ENCODE results near the gene DDX20. TPM values are rescaled to one million over a fixed set of nuclear protein-coding genes. Genes with fewer than 3 reads are reported as not detected.

Gene DDX20
- total RNA-seq, 3 donors from 2014 or later (not counting 1 experiment from before 2014, with no cell fraction given): 17.5 to 21.8 (median 17.7) TPM

DNA sequence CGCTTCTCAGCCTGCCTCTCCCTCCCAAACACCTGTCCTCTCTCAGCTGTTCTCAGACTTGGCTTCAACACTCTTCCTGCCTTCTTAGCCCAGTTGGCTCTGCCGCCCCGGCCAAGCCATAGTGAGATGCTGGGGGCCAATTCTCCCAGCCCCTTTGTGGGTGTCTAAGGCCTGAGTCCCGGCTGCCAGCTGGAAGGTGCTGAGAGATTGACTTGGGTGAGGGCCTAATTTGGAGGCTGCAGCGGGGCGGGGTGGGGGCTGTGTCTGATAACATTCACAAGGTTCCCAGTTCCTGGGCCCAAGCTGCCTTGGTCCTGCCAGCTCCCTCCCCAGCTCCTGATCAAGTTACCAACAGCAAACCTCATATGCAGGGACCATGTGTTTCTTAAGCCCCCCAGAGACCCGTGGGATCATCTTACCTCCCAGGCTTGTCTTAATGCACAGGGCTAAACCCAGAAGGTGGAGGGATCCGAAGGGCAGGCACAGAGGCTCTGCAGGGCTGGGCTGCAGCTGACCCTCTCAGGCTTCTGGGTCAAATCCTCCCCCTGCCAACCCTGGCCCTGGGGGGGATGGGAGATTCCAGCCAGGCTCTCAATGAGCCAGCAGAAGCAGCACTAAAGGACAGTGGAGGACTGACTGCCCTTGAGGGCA is 26.3 kb upstream of the DDX20 start:
- DNase-seq (no peak), ATAC-seq (no peak)
- H3K9me3 ChIP-seq (ENCODE audit: control insufficient read depth, insufficient read depth, low read length): no peaks in the 10 kb centered on the region
- TF ChIP-seq, protein P1, sequence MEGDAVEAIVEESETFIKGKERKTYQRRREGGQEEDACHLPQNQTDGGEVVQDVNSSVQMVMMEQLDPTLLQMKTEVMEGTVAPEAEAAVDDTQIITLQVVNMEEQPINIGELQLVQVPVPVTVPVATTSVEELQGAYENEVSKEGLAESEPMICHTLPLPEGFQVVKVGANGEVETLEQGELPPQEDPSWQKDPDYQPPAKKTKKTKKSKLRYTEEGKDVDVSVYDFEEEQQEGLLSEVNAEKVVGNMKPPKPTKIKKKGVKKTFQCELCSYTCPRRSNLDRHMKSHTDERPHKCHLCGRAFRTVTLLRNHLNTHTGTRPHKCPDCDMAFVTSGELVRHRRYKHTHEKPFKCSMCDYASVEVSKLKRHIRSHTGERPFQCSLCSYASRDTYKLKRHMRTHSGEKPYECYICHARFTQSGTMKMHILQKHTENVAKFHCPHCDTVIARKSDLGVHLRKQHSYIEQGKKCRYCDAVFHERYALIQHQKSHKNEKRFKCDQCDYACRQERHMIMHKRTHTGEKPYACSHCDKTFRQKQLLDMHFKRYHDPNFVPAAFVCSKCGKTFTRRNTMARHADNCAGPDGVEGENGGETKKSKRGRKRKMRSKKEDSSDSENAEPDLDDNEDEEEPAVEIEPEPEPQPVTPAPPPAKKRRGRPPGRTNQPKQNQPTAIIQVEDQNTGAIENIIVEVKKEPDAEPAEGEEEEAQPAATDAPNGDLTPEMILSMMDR (IDR thresholded peaks at IDR 0.05): no peak
- intact Hi-C loops (cut with micrococcal nuclease): no loop called here
- no peaks in the 10 kb centered on the region for H3K27me3 ChIP-seq (ENCODE audit: control insufficient read depth, insufficient read depth, low read length)
- Mint-ChIP-seq H3K4me1 (no peaks in the 10 kb centered on the region), H3K36me3 (no peaks in the 10 kb centered on the region), H3K4me3 (no peak overlapping the region), H3K9me3 (no peaks in the 10 kb centered on the region), H3K27me3 (ENCODE audit: low read depth in 2 of 2) (no peaks in the 10 kb centered on the region), H3K27ac (no peak overlapping the region)
- H3K4me3 ChIP-seq (ENCODE audit: low read length): no peak overlapping the region
- no peaks in the 10 kb centered on the region for H3K36me3 ChIP-seq (ENCODE audit: control insufficient read depth, insufficient read depth, low read length)
- peaks cover 5% of the 10 kb centered on the region for H3K4me1 ChIP-seq (ENCODE audit: control insufficient read depth, insufficient read depth, low read length)
- WGBS (ENCODE audit: insufficient coverage): 80% methylated on average over 8 of the region's 8 CpGs
- H3K27ac ChIP-seq (ENCODE audit: low read length): no peak overlapping the region

DNA sequence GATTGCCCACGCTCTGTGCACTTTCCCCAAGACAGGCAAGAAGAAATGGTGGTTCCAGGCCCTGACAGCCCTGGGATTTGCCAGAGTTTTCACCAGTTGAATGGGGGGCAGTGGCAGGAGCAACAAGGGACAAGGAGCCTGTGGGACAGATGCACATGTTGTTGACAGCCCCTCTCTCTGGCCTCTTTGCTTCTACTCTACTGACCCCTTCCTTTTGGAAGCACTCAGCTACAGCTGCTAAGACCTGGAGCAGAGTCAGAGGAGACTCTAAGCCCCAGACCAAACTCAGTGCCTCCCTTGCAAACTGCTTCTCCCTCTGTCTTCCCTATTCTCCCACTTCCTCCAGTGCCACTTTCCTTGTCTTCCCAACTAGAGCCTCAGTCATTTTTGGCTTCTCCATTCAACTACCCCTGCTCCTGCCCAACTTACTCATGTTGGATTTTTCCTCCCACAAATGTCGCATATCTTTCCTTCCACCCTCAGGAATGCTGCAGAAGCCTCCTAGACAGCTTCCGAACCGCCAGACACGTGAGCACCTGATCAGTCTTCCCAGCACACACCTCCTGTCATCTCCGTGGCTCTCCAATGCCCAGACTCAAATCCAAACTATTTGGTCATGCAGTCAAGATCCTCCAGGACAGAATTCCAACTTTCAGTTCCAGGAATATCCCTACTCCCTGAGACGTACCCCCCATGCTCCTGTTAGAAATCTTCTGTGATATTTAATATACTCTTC is 25.6 kb upstream of the DDX20 start:
- no peaks in the 10 kb centered on the region for H3K36me3 Mint-ChIP-seq

DNA sequence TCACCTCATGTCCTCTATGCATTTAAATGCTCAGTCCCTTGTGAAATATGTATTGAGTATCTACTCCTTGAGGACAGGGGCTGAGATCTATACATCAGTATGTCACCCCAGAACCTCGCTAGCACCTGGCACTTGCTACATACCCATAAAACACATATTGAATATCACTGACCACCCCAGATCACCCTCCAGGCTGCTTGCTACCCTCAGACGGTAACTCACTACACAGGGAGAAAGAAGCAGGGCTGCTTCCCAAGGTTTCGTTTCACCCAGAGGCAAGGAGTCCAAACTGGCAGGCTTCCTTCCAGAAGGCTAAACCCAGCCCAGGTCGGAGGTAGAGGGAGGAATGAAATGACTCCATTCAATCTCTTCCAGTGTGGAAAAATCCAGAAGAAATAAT is 25.0 kb upstream of the DDX20 start:
- no peaks in the 10 kb centered on the region for H3K9me3 Mint-ChIP-seq
- H3K9me3 ChIP-seq (ENCODE audit: control insufficient read depth, insufficient read depth, low read length): no peaks in the 10 kb centered on the region
- H3K27me3 ChIP-seq (ENCODE audit: control insufficient read depth, insufficient read depth, low read length): no peaks in the 10 kb centered on the region
- no peak overlapping the region for H3K4me3 ChIP-seq (ENCODE audit: low read length)
- no peak for DNase-seq
- no peaks in the 10 kb centered on the region for H3K27me3 Mint-ChIP-seq (ENCODE audit: low read depth in 2 of 2)
- no peaks in the 10 kb centered on the region for H3K4me1 Mint-ChIP-seq
- TF ChIP-seq, protein P1 (IDR thresholded peaks at IDR 0.05): no peak
- H3K27ac ChIP-seq (ENCODE audit: low read length): no peak overlapping the region
- no peak for ATAC-seq
- no peaks in the 10 kb centered on the region for H3K36me3 Mint-ChIP-seq
- H3K27ac Mint-ChIP-seq: no peak overlapping the region
- intact Hi-C loops (cut with micrococcal nuclease): no loop called here
- no peak overlapping the region for H3K4me3 Mint-ChIP-seq
- 85% methylated on average over 4 of the region's 4 CpGs for WGBS (ENCODE audit: insufficient coverage)
- peaks cover 5% of the 10 kb centered on the region for H3K4me1 ChIP-seq (ENCODE audit: control insufficient read depth, insufficient read depth, low read length)
- H3K36me3 ChIP-seq (ENCODE audit: control insufficient read depth, insufficient read depth, low read length): no peaks in the 10 kb centered on the region

More for the DNA sequence above, 25.6 kb upstream of the DDX20 start:
- intact Hi-C loops (cut with micrococcal nuclease): no loop called here
- peaks cover 5% of the 10 kb centered on the region for H3K4me1 ChIP-seq (ENCODE audit: control insufficient read depth, insufficient read depth, low read length)
- no peaks in the 10 kb centered on the region for H3K36me3 ChIP-seq (ENCODE audit: control insufficient read depth, insufficient read depth, low read length)
- no peaks in the 10 kb centered on the region for H3K9me3 Mint-ChIP-seq
- H3K4me3 Mint-ChIP-seq: no peak overlapping the region
- ATAC-seq (no peak), DNase-seq (no peak)
- WGBS (ENCODE audit: insufficient coverage): 92% methylated on average over 7 of the region's 7 CpGs
- H3K27ac Mint-ChIP-seq: no peak overlapping the region
- H3K4me3 ChIP-seq (ENCODE audit: low read length): no peak overlapping the region
- no peaks in the 10 kb centered on the region for H3K9me3 ChIP-seq (ENCODE audit: control insufficient read depth, insufficient read depth, low read length)
- H3K27ac ChIP-seq (ENCODE audit: low read length): no peak overlapping the region
- H3K4me1 Mint-ChIP-seq: no peaks in the 10 kb centered on the region
- no peaks in the 10 kb centered on the region for H3K27me3 Mint-ChIP-seq (ENCODE audit: low read depth in 2 of 2)
- no peaks in the 10 kb centered on the region for H3K27me3 ChIP-seq (ENCODE audit: control insufficient read depth, insufficient read depth, low read length)
- TF ChIP-seq, protein P1 (IDR thresholded peaks at IDR 0.05): no peak
